ENCODE data around the gene PURB.

- TF ChIP-seq, protein P1, sequence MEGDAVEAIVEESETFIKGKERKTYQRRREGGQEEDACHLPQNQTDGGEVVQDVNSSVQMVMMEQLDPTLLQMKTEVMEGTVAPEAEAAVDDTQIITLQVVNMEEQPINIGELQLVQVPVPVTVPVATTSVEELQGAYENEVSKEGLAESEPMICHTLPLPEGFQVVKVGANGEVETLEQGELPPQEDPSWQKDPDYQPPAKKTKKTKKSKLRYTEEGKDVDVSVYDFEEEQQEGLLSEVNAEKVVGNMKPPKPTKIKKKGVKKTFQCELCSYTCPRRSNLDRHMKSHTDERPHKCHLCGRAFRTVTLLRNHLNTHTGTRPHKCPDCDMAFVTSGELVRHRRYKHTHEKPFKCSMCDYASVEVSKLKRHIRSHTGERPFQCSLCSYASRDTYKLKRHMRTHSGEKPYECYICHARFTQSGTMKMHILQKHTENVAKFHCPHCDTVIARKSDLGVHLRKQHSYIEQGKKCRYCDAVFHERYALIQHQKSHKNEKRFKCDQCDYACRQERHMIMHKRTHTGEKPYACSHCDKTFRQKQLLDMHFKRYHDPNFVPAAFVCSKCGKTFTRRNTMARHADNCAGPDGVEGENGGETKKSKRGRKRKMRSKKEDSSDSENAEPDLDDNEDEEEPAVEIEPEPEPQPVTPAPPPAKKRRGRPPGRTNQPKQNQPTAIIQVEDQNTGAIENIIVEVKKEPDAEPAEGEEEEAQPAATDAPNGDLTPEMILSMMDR (IDR thresholded peaks at IDR 0.05): no peak
- TF ChIP-seq POLR2A (IDR thresholded peaks at IDR 0.05): no peak
Observed at GRCh38 chr7:44854644-44855364, 30.5 kb downstream of the PURB start.
